NCI-H2196 treated with DMSO at 0.1 percent for 48 hours (cell line): Measurements from ENCODE around the gene POC1B.
"Not testable (repeated sequence)": the region's sequence is repeated elsewhere in the genome, so short reads cannot be mapped to it uniquely, and the experiment has no call there.

Source experiments
- DNase-seq: peaks from one replicate; lab custom pipeline; 2025; ENCODE audit not compliant: unreplicated experiment; lab: John Stamatoyannopoulos, UW

Gene POC1B

GRCh38 chr12:89468017-89468416, 57.8 kb downstream of the POC1B start:
- no peak for DNase-seq

- DNase-seq = no peak
These were observed 60.8 kb downstream of the POC1B start for GRCh38 chr12:89464974-89465592.

- peak; percentile 73 for DNase-seq
These were observed 63.9 kb downstream of the POC1B start for GRCh38 chr12:89461649-89462612.

DNA sequence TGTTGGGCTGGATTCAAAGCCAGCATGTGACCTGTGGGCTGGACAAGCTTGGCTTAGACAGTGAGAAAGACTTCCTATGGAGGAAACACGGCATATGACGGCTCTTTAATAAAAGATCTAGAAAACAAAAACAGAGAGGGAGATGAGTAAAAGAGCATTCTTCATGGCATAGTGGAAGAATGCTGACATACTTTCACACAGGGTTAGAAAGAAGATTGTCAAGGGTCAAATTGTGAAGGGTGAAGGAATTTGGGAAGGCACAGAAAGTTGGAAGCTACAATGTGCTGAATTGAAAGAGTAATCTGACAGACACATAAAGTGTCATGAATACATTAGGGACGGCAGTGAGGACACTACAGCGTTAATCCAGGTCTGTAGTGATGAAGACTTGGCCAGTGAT, 64.7 kb downstream of the POC1B start:
- DNase-seq = no peak

DNA sequence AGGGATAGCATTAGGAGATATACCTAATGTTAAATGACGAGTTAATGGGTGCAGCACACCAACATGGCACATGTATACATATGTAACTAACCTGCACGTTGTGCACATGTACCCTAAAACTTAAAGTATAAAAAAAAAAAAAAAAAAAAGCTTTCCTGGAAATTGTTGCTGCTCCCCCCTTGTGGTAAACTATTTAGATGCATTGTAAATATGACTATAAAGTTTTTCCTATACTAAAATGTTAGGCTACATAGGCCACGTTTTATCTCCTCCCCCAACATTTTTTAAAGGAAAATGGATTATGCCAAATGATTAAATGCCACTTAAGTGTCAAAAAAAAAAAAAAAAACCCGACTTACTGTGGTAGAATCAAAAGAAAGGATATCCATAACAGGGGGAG, 66.6 kb downstream of the POC1B start:
- DNase-seq = not testable (repeated sequence)

DNA sequence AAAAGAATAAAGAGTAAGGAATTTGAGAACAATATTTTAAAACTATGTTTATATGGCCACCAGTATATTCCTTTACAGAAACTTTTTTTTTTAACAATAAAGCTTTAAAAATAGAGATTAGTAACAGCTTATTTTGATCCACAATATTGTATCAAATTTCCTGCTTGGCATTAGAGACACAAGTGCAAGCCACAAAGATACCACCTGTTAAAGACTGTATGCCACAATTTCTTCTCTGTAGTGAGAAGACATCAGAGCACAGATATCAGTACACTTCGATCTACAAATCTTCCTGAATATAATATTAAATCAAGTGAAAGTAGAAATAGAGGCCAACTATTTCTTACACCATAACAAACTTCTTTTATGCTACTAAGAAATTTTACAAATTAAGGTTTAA, 69.3 kb downstream of the POC1B start:
- DNase-seq = no peak

GRCh38 chr12:89454080-89454848, 71.6 kb downstream of the POC1B start:
- no peak for DNase-seq

GRCh38 chr12:89453121-89453978, 72.5 kb downstream of the POC1B start:
- DNase-seq = no peak

DNA sequence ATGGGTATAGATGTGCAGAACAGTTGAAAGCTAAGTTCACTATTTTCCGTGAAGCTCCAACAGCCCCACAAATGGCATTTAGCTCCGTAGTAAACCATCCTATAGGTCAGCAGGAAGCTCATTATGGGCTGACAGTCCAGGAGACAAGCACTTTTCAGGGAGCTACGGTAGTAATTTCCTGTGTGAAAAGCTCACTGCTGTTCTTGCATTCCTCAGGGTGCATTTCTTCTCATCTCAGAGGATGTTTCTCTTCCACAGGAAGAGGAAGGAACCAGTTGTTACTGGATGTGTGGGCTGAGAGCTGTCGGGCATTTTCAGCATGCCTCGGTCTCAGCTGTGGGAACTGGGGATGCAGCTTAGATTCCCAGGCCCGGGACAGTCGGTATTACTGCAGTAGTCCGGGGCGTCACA, 74.0 kb downstream of the POC1B start:
- no peak for DNase-seq

GRCh38 chr12:89450907-89451306, 74.9 kb downstream of the POC1B start:
- no peak for DNase-seq

- no peak for DNase-seq
These were observed 76.9 kb downstream of the POC1B start for GRCh38 chr12:89448951-89449371.

- DNase-seq = no peak
These were observed 77.3 kb downstream of the POC1B start for GRCh38 chr12:89448526-89448925.

GRCh38 chr12:89439941-89440340, 85.9 kb downstream of the POC1B start:
- DNase-seq = no peak

DNA sequence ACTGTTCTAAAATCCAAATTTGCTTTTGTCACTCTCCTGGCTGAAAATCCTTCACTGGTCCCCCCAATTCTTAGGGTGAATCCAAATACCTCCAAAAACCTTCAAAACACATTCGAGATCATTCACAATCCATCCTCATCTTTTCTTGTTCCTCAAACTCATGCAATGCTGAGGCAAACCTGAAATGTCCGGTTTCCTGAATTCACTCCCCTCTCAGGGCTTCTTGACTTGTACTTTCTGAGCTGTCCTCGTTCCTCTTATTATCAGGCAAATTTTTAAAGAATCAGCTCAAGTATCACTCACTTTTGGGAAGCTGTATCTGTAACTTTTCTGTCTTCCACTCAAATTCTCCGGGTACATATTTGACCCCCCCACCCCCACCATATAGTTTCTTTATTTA, 88.6 kb downstream of the POC1B start:
- no peak for DNase-seq

DNA sequence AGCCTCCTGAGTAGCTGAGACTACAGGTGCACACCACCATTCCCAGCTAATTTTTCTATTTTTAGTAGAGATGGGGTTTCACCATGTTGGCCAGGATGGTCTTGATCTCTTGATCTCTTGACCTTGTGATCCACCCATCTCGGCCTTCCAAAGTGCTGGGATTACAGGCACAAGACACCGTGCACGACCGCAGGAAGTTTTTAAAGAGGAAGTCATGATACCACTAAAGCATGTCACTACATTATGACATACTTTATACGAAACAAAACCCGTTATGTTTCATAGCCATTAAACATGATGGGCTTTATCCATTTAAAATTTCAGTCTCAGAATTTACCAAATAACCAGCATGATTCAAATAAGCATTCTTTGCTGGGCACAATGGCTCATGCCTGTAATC, 89.8 kb downstream of the POC1B start:
- no peak for DNase-seq

DNA sequence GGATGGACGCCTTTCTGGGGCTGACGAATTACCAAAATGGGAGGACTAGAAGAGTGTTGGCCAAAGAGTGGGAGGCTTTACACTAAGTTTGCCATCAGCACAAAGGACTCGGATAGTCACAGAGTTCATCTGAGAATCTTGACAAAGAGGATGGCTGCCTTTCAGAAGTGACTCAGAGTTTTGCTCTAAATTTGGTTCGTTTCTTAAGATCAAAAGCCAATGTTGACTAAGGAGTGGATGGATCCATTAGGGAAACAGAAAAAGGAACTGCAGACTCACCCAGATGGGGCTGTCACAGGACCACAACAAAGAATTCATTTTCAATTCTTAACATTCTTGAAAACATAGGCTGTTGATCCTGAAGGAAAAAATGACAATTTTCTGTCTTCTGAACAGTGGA, 92.2 kb downstream of the POC1B start:
- DNase-seq = no peak

DNA sequence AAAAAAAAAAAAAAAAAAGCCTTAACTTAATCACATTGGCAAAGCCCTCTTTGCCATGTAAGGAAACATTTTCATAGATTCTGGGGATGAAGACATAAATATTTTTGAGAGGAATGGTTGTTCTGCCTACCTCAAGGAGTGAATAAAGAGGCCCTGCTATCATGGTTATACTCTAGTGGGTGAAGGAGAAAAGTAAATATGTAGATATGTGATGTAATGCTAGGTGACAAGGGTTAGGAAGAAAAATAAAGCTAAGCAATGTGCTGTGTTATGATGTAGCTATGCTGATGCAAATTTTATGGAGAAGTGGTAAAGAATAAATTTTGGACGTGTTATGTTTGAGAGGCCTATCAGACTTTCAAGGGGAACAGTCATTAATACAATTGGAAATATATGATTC, 93.5 kb downstream of the POC1B start:
- DNase-seq = no peak

- no peak for DNase-seq
These were observed 96.3 kb downstream of the POC1B start for GRCh38 chr12:89429528-89429927.

DNA sequence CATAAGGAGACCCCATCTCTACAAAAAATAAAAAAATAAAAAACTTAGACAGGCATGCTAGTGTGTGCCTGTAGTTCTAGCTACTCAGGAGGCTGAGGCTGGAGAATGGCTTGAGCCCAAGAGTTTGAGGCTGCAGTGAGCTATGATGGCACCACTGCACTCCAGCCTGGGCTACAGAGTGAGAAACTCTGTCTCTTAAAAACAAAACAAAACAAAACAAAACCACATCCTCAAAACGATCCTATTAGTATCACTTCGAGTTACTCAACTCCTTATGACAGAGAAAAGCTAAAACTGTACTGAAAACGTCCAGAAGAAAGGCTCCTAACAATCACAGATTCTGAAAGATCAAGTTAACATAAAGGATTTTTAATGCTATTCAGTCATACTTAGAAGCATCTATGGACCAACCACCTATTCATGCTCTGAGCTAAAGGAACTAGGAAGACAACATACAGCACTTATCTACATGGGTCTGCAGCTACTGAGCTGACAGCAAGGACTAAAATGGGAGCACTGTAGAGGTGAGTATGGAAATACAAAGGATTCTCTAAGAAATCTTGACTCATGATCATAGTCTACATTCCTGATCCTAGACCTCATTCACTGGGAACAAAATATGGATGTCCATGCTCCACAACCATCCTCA, 98.2 kb downstream of the POC1B start:
- no peak for DNase-seq

DNA sequence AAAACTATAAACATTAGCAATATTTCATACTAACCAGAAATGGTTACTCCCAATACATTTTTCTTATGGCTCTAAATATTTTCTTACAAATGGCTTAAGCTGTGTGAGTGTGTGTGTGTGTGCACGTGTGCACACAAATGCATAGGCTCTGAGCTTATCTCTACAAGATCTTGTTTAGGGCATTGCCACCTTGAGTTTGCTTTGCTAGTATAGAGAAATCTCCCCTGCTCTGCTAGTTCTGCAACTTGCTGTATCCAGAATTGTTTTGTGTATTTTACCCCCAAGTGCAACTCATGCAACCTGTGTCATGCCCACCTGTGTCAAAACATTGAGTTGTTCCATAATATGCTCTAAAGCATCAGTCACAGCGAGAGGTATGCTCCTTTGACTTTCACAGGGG, 101.0 kb downstream of the POC1B start:
- no peak for DNase-seq
